Right renal cortex interstitium (tissue), 3 donors: Measurements from ENCODE around the gene ATP6AP1. TPM values are rescaled to one million over a fixed set of nuclear protein-coding genes. Genes with fewer than 3 reads are reported as not detected.

ENCODE experiments used
- DNase-seq, 3 donors: peaks; one replicate each; pipeline ENCODE4 v3.0.0-alpha.2; 2013; ENCODE audit warnings: low read depth in 3 of 3, low spot score in 2 of 3
- polyA plus RNA-seq, 3 donors: library from polyadenylated mRNA; unstranded; fragments of 120-200 nt; gene quantifications; one replicate each; pipeline ENCODE4 v1.2.1, GENCODE V29; 2013; ENCODE audit not compliant: insufficient read length in 3 of 3

The ATP6AP1 gene
- polyA plus RNA-seq, 3 donors, result 136 to 162 (median 151) TPM

- DNase-seq, result no peak
Measured at GRCh38 chrX:154486052-154486395, 57.5 kb downstream of the ATP6AP1 start.

Other genes with a start within 250 kb of the ATP6AP1 start
- not detected for gene OPN1MW, start 246.1 kb upstream of the ATP6AP1 start, polyA plus RNA-seq
- not detected for gene OPN1MW2, start 208.9 kb upstream of the ATP6AP1 start, polyA plus RNA-seq
- gene OPN1MW3, start 171.1 kb upstream of the ATP6AP1 start, polyA plus RNA-seq, result not detected
- gene TEX28, start 133.6 kb upstream of the ATP6AP1 start, polyA plus RNA-seq, result not detected
- gene TKTL1, start 132.9 kb upstream of the ATP6AP1 start, polyA plus RNA-seq, result under 1 TPM; 0.28 to 0.76 (median 0.45) TPM
- gene FLNA, start 54.0 kb upstream of the ATP6AP1 start, polyA plus RNA-seq, result 100 to 1,000 TPM; 393 to 423 (median 399) TPM
- gene EMD, start 49.4 kb upstream of the ATP6AP1 start, polyA plus RNA-seq, result 10 to 100 TPM; 64.7 to 67.6 (median 66.3) TPM
- gene RPL10, start 30.3 kb upstream of the ATP6AP1 start, polyA plus RNA-seq, result 1,000 to 10,000 TPM; 2,793 to 3,161 (median 3,142) TPM
- gene DNASE1L1, start 19.4 kb upstream of the ATP6AP1 start, polyA plus RNA-seq, result 10 to 100 TPM; 11.3 to 14.0 (median 11.4) TPM
- gene TAFAZZIN, start 17.1 kb upstream of the ATP6AP1 start, polyA plus RNA-seq, result 10 to 100 TPM; 26.1 to 30.1 (median 28.7) TPM
- 100 to 1,000 TPM; 106 to 109 (median 107) TPM for gene GDI1, start 8.5 kb downstream of the ATP6AP1 start, polyA plus RNA-seq
- gene FAM50A, start 15.5 kb downstream of the ATP6AP1 start, polyA plus RNA-seq, result 10 to 100 TPM; 51.3 to 58.1 (median 55.9) TPM
- 10 to 100 TPM; 33.5 to 40.7 (median 38.1) TPM for gene PLXNA3, start 29.6 kb downstream of the ATP6AP1 start, polyA plus RNA-seq
- 10 to 100 TPM in 2 of 3 donors, 1 to 10 TPM in 1; 9.7 to 12.0 (median 10.8) TPM for gene LAGE3, start 50.6 kb downstream of the ATP6AP1 start, polyA plus RNA-seq
- 10 to 100 TPM; 25.6 to 29.3 (median 28.1) TPM for gene UBL4A, start 57.9 kb downstream of the ATP6AP1 start, polyA plus RNA-seq
- gene SLC10A3, start 62.0 kb downstream of the ATP6AP1 start, polyA plus RNA-seq, result 10 to 100 TPM; 15.9 to 18.3 (median 15.9) TPM
- gene FAM3A, start 87.6 kb downstream of the ATP6AP1 start, polyA plus RNA-seq, result 10 to 100 TPM; 24.3 to 29.3 (median 28.0) TPM
- gene G6PD, start 118.2 kb downstream of the ATP6AP1 start, polyA plus RNA-seq, result 10 to 100 TPM; 37.7 to 40.9 (median 39.4) TPM
- gene IKBKG, start 118.9 kb downstream of the ATP6AP1 start, polyA plus RNA-seq, result 10 to 100 TPM; 11.1 to 17.9 (median 15.4) TPM
- not detected for gene CTAG1A, start 156.5 kb downstream of the ATP6AP1 start, polyA plus RNA-seq
- gene CTAG1B, start 190.6 kb downstream of the ATP6AP1 start, polyA plus RNA-seq, result not detected
- gene CTAG2, start 224.9 kb downstream of the ATP6AP1 start, polyA plus RNA-seq, result not detected